Smooth muscle cell (in vitro differentiated cells): Measurements from ENCODE around the gene ALLC. TPM values are rescaled to one million over a fixed set of nuclear protein-coding genes. Genes with fewer than 3 reads are reported as not detected.

ENCODE experiments used
- DNase-seq: peaks from one replicate; lab custom pipeline; 2025; ENCODE audit not compliant: unreplicated experiment; lab: John Stamatoyannopoulos, UW
- H2AFZ ChIP-seq: fragments of 200-600 bp; sonication (generic); 2 replicates; pipeline ENCODE4 v1.6.0; 2016; ENCODE audit warnings: antibody characterized with exemption, low read depth, mild to moderate bottlenecking
- H3F3A ChIP-seq: fragments of 200-600 bp; sonication (generic); 2 replicates; pipeline ENCODE4 v1.6.0; 2017; ENCODE audit warnings: antibody characterized with exemption, low read depth
- H3K27ac ChIP-seq: fragments of 200-600 bp; sonication (generic); 2 replicates; pipeline ENCODE4 v1.5.1; 2016; ENCODE audit warnings: low read depth, mild to moderate bottlenecking
- H3K27me3 ChIP-seq: fragments of 200-600 bp; sonication (generic); 2 replicates; pipeline ENCODE4 v1.6.1; 2016; ENCODE audit warnings: low read depth, mild to moderate bottlenecking
- H3K36me3 ChIP-seq: fragments of 200-600 bp; sonication (generic); 2 replicates; pipeline ENCODE4 v1.5.1; 2016; ENCODE audit warnings: low read depth
- H3K4me1 ChIP-seq: fragments of 200-600 bp; sonication (generic); 2 replicates; pipeline ENCODE4 v1.5.1; 2016; ENCODE audit warnings: low read depth
- H3K4me2 ChIP-seq: fragments of 200-600 bp; sonication (generic); 2 replicates; pipeline ENCODE4 v1.6.0; 2016; ENCODE audit warnings: mild to moderate bottlenecking
- H3K4me3 ChIP-seq: fragments of 200-600 bp; sonication (generic); 2 replicates; pipeline ENCODE4 v1.5.1; 2016; ENCODE audit warnings: mild to moderate bottlenecking
- H3K79me2 ChIP-seq: fragments of 200-600 bp; sonication (generic); 2 replicates; pipeline ENCODE4 v1.6.0; 2016; ENCODE audit warnings: low read depth, mild to moderate bottlenecking
- H3K9ac ChIP-seq: fragments of 200-600 bp; sonication (generic); 2 replicates; pipeline ENCODE4 v1.6.0; 2016; ENCODE audit warnings: low read depth
- H3K9me3 ChIP-seq: fragments of 200-600 bp; sonication (generic); replicated peaks from 2 replicates; pipeline ENCODE4 v1.5.1; 2016; ENCODE audit warnings: low read depth
- H4K20me1 ChIP-seq: fragments of 200-600 bp; sonication (generic); 2 replicates; pipeline ENCODE4 v1.6.0; 2016; ENCODE audit warnings: low read depth
- WGBS: methylation state at CpG from one replicate; pipeline ENCODE4 v1.1.7; 2016; ENCODE audit warnings: low lambda C conversion rate; 5-methylcytosine and 5-hydroxymethylcytosine counted together
- polyA plus RNA-seq: library from polyadenylated mRNA; unstranded; fragments of >200 nt; fragmentation: Nextera tagmentation; extraction: Ambion mirVana; gene quantifications from 2 replicates; pipeline ENCODE4 v1.2.1, GENCODE V29; 2016
- total RNA-seq: library from RNA; depleted of rRNA; stranded (reverse); fragments of >200 nt; gene quantifications from 2 replicates; pipeline ENCODE4 v1.2.3, GENCODE V29; 2014
- TF ChIP-seq, protein P1 (sequence below): fragments of 200-600 bp; sonication (generic); IDR thresholded peaks from 2 replicates; pipeline ENCODE4 v1.5.1; 2017; ENCODE audit warnings: borderline replicate concordance, mild to moderate bottlenecking, antibody characterized with exemption; ENCODE audit not compliant: insufficient read depth, poor library complexity, severe bottlenecking

The ALLC gene
- total and polyA plus RNA-seq, 2 experiments from 2014 or later: not detected

DNA sequence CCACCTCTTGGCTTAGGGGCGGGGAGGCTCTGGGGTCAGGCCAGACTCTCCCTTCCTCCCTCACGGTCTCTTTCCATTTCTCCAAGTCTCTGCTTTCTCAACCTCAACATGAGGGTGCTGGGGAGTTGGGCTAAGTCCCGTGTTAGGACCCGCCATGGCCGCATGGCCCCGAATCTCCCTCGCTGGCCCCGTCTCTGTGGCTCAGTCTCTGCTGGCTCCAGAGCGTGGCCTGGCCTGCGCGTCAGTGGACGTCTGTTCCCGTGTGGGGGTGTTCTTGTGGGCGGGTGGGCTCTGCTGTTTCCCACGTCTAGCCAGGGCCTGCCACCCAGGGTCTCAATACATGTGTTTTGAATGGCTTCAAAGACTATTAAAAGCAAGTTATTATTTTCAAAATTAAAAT, 12.4 kb downstream of the ALLC start:
- 95% methylated on average over 15 of the region's 15 CpGs for whole genome bisulfite sequencing
- no peaks in the 10 kb centered on the region for H3K79me2 ChIP-seq
- no peaks in the 10 kb centered on the region for H3F3A ChIP-seq
- no peaks in the 10 kb centered on the region for H3K27me3 ChIP-seq
- no peaks in the 10 kb centered on the region for H3K4me1 ChIP-seq
- H3K36me3 ChIP-seq: no peaks in the 10 kb centered on the region
- H3K27ac ChIP-seq: no peak overlapping the region
- DNase-seq: no peak
- TF ChIP-seq, protein P1, sequence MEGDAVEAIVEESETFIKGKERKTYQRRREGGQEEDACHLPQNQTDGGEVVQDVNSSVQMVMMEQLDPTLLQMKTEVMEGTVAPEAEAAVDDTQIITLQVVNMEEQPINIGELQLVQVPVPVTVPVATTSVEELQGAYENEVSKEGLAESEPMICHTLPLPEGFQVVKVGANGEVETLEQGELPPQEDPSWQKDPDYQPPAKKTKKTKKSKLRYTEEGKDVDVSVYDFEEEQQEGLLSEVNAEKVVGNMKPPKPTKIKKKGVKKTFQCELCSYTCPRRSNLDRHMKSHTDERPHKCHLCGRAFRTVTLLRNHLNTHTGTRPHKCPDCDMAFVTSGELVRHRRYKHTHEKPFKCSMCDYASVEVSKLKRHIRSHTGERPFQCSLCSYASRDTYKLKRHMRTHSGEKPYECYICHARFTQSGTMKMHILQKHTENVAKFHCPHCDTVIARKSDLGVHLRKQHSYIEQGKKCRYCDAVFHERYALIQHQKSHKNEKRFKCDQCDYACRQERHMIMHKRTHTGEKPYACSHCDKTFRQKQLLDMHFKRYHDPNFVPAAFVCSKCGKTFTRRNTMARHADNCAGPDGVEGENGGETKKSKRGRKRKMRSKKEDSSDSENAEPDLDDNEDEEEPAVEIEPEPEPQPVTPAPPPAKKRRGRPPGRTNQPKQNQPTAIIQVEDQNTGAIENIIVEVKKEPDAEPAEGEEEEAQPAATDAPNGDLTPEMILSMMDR: no peak
- no peaks in the 10 kb centered on the region for H3K9me3 ChIP-seq
- no peak overlapping the region for H3K4me3 ChIP-seq
- no peak overlapping the region for H2AFZ ChIP-seq
- H3K4me2 ChIP-seq: no peak overlapping the region
- H3K9ac ChIP-seq: no peak overlapping the region
- H4K20me1 ChIP-seq: no peaks in the 10 kb centered on the region

DNA sequence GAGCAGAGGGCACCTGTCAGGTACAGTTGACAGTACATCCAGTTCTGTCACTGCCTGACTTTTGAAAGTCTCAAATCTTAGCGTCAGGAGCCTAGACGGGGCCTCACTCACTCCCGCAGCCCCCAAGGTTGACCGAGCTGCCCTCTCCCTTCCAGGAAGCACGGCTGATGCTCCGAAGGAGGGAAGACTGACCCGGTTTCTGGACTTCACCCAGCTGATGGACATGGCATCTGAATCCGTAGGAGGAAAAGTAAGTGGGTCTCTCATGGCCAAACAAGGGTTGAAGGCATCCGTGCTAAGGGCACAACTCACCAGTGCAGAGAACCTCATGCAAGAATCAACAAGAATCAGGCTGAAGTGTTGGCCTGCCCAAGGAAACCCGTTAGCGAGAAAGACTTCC, 12.9 kb downstream of the ALLC start:
- no peak overlapping the region for H3K9ac ChIP-seq
- DNase-seq: no peak
- H3K4me2 ChIP-seq: no peak overlapping the region
- H3K27ac ChIP-seq: no peak overlapping the region
- no peaks in the 10 kb centered on the region for H4K20me1 ChIP-seq
- no peaks in the 10 kb centered on the region for H3K36me3 ChIP-seq
- whole genome bisulfite sequencing: 90% methylated on average over 11 of the region's 11 CpGs
- no peaks in the 10 kb centered on the region for H3F3A ChIP-seq
- TF ChIP-seq, protein P1: no peak
- no peaks in the 10 kb centered on the region for H3K4me1 ChIP-seq
- no peaks in the 10 kb centered on the region for H3K79me2 ChIP-seq
- H3K27me3 ChIP-seq: no peaks in the 10 kb centered on the region
- no peak overlapping the region for H2AFZ ChIP-seq
- no peak overlapping the region for H3K4me3 ChIP-seq
- H3K9me3 ChIP-seq: no peaks in the 10 kb centered on the region

DNA sequence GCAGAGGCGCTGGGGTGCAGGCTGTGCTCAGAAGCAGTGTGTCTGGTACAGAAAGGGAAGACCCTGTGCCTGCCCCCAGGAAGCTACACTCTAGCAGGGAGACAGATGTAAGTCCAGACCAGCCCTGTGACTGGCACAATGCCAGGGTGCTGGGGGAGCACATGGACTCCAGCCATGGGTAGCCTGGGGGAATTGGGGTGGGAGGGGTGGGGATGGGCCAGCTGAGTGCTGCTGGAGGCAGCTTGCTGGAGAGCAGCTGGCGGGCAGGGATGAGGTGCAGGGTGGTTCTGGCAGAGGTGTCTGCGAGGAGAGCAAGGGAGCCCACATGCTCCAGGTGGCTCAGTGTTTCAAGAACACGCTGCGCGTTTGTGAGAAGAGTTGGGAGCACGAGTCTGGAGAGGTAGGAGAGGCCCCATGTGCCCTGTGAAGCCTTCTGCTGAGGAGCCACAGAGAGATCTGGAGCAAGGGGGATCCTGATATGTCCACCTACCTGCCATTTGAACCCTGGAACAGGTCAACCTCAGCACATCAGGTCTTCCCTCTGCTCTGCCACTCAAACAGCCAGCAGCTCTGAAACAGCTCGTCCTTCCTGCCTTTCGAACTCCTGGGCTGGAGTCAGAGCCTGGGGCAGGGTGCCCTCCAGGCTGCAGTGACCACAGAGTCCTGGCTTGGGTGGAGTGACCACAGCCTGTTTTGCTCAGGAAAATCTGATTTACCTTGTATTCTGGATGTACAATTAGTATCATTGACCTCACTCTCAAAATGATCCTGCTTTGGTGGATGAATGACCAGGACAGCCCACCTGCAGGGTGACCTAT, 15.1 kb downstream of the ALLC start:
- Histone ChIP-seq H2AFZ (no peak overlapping the region), H3K27ac (no peak overlapping the region), H3K9me3 (no peaks in the 10 kb centered on the region), H4K20me1 (no peaks in the 10 kb centered on the region), H3K4me1 (no peaks in the 10 kb centered on the region), H3K79me2 (no peaks in the 10 kb centered on the region), H3K9ac (no peak overlapping the region), H3K4me3 (no peak overlapping the region), H3F3A (no peaks in the 10 kb centered on the region), H3K36me3 (no peaks in the 10 kb centered on the region), H3K4me2 (no peak overlapping the region), H3K27me3 (no peaks in the 10 kb centered on the region)
- TF ChIP-seq, protein P1: no peak
- 95% methylated on average over 9 of the region's 9 CpGs for WGBS
- no peak for DNase-seq
